H1 (cell line): ENCODE data around the gene LIMS1. TPM values are rescaled to one million over a fixed set of nuclear protein-coding genes. Genes with fewer than 3 reads are reported as not detected.

Experiments
- CTCF ChIA-PET: fragments of 300-600 bp; sonication (Branson Sonifier 250); formaldehyde crosslinking; loops from one replicate; lab custom pipeline; 2021; ENCODE audit not compliant: partially characterized antibody; lab: Charles Lee
- POLR2A ChIA-PET: fragments of 300-600 bp; sonication (Branson Sonifier 250); formaldehyde crosslinking; loops from one replicate; lab custom pipeline; 2021; ENCODE audit warnings: inconsistent platforms; ENCODE audit not compliant: partially characterized antibody; lab: Charles Lee
- DNase-seq, 2 experiments: peaks; one replicate each; pipeline versions ENCODE4 v3.0.0 to v3.0.0-alpha.2; 2010 to 2022; ENCODE audit warnings: low spot score in 2 of 2, low read depth in 1 of 2, mixed read lengths in 1 of 2
- FAIRE-seq: peaks from 2 replicates; lab custom pipeline; 2011; peaks lifted over from hg19 to GRCh38; lab: Jason Lieb, UNC
- H2AFZ ChIP-seq: 2 replicates; pipeline ENCODE4 v1.8.1; 2012; ENCODE audit warnings: low read length, inconsistent platforms
- H2AK5ac ChIP-seq: 2 replicates; pipeline ENCODE4 v1.6.1; 2013; ENCODE audit warnings: low read depth, low read length
- H2BK120ac ChIP-seq: replicated peaks from 2 replicates; pipeline ENCODE3; 2013; ENCODE audit warnings: low read depth, low read length, inconsistent platforms
- H2BK12ac ChIP-seq: 2 replicates; pipeline ENCODE4 v1.6.1; 2013; ENCODE audit warnings: low read depth, low read length
- H2BK15ac ChIP-seq: 2 replicates; pipeline ENCODE4 v1.6.1; 2013; ENCODE audit warnings: low read length
- H2BK20ac ChIP-seq: 2 replicates; pipeline ENCODE4 v1.6.1; 2013; ENCODE audit warnings: low read length
- H2BK5ac ChIP-seq: 2 replicates; pipeline ENCODE4 v1.6.1; 2013; ENCODE audit warnings: low read depth, low read length
- H3K14ac ChIP-seq: 2 replicates; pipeline ENCODE4 v1.6.1; 2013; ENCODE audit warnings: inconsistent platforms; ENCODE audit not compliant: insufficient read length
- H3K18ac ChIP-seq: 2 replicates; pipeline ENCODE4 v1.6.1; 2013; ENCODE audit warnings: low read length; ENCODE audit errors: extremely low read depth
- H3K23ac ChIP-seq: 2 replicates; pipeline ENCODE4 v1.6.1; 2013; ENCODE audit warnings: inconsistent platforms; ENCODE audit not compliant: insufficient read length
- H3K23me2 ChIP-seq: 2 replicates; pipeline ENCODE4 v1.6.1; 2013; ENCODE audit warnings: low read depth, low read length
- H3K27ac ChIP-seq: 2 replicates; pipeline ENCODE4 v1.6.1; 2011; ENCODE audit warnings: low read depth, low read length, inconsistent platforms
- H3K27me3 ChIP-seq, 4 experiments: replicated peaks in 1 of 4; 1 replicate in 1 of 4; 2 replicates in 3 of 4; pipeline versions ENCODE4 v1.6.1 to v1.8.1; 2011 to 2013; ENCODE audit warnings: low read length in 3 of 4, mild to moderate bottlenecking in 3 of 4, inconsistent platforms in 2 of 4, mixed read lengths in 2 of 4, moderate library complexity in 1 of 4; ENCODE audit not compliant: control insufficient read depth in 3 of 4, insufficient read depth in 3 of 4; ENCODE audit errors: extremely low read depth in 1 of 4
- H3K36me3 ChIP-seq, 4 experiments: 2 replicates each; pipeline versions ENCODE4 v1.6.1 to v1.8.1; 2011 to 2013; ENCODE audit warnings: mild to moderate bottlenecking in 4 of 4, low read length in 3 of 4, moderate library complexity in 2 of 4, control low read depth in 1 of 4, inconsistent platforms in 1 of 4; ENCODE audit not compliant: insufficient read depth in 4 of 4, control insufficient read depth in 2 of 4
- H3K4ac ChIP-seq: replicated peaks from 2 replicates; pipeline ENCODE3; 2013; ENCODE audit warnings: low read length, low read depth, mixed read lengths, inconsistent platforms; ENCODE audit not compliant: insufficient read length
- H3K4me1 ChIP-seq, 4 experiments: replicated peaks in 1 of 4; 1 replicate in 1 of 4; 2 replicates in 3 of 4; pipeline versions ENCODE4 v1.6.1 to v1.8.1; 2011 to 2013; ENCODE audit warnings: low read length in 3 of 4, inconsistent platforms in 2 of 4, mixed read lengths in 1 of 4; ENCODE audit not compliant: insufficient read depth in 4 of 4, control insufficient read depth in 3 of 4
- H3K4me2 ChIP-seq, 2 experiments: 2 replicates each; pipeline versions ENCODE4 v1.6.1 to v1.8.1; 2011 to 2013; ENCODE audit warnings: low read depth in 2 of 2, low read length in 2 of 2, control low read depth in 1 of 2, inconsistent platforms in 1 of 2, mild to moderate bottlenecking in 1 of 2; ENCODE audit not compliant: insufficient read depth in 1 of 2
- H3K4me3 ChIP-seq, 4 experiments: fragments of 200-600, 300-600 bp in 1 of 4; sonication (generic), shearing (Covaris generic), sonication (Bioruptor Twin) in 1 of 4; 2 replicates each; pipeline versions ENCODE4 v1.5.1 to v1.8.1; 2011 to 2016; ENCODE audit warnings: low read length in 4 of 4, low read depth in 3 of 4, control low read depth in 2 of 4, inconsistent platforms in 2 of 4, mild to moderate bottlenecking in 2 of 4, mixed read lengths in 1 of 4, moderate library complexity in 1 of 4; ENCODE audit not compliant: insufficient read depth in 2 of 4; ENCODE audit errors: extremely low read depth in 1 of 4
- H3K56ac ChIP-seq: replicated peaks from 2 replicates; pipeline ENCODE3; 2013; ENCODE audit warnings: low read depth, mild to moderate bottlenecking, mixed read lengths, low read length, inconsistent platforms; ENCODE audit not compliant: insufficient read length
- H3K79me1 ChIP-seq: 2 replicates; pipeline ENCODE4 v1.6.1; 2013; ENCODE audit warnings: low read depth, low read length, control low read depth
- H3K79me2 ChIP-seq, 2 experiments: 2 replicates each; pipeline versions ENCODE4 v1.6.1 to v1.8.1; 2012 to 2013; ENCODE audit warnings: low read length in 2 of 2, mild to moderate bottlenecking in 2 of 2, inconsistent platforms in 1 of 2; ENCODE audit not compliant: insufficient read depth in 2 of 2, control insufficient read depth in 1 of 2
- H3K9ac ChIP-seq, 4 experiments: replicated peaks in 1 of 4; 1 replicate in 1 of 4; 2 replicates in 3 of 4; pipeline versions ENCODE4 v1.6.1 to v1.8.1; 2011 to 2013; ENCODE audit warnings: low read depth in 3 of 4, low read length in 3 of 4, control low read depth in 2 of 4, mild to moderate bottlenecking in 2 of 4, moderate library complexity in 2 of 4, inconsistent platforms in 1 of 4; ENCODE audit errors: extremely low read depth in 1 of 4
- H3K9me3 ChIP-seq, 2 experiments: 2 replicates each; pipeline versions ENCODE4 v1.6.1 to v1.8.1; 2012 to 2013; ENCODE audit warnings: mild to moderate bottlenecking in 2 of 2, moderate library complexity in 2 of 2, control low read depth in 1 of 2, inconsistent platforms in 1 of 2, low read depth in 1 of 2, low read length in 1 of 2, mixed read lengths in 1 of 2; ENCODE audit not compliant: insufficient read depth in 2 of 2
- H4K20me1 ChIP-seq, 2 experiments: replicated peaks in 1 of 2; 2 replicates each; pipeline versions ENCODE3 to v1.8.1; 2011 to 2013; ENCODE audit warnings: inconsistent platforms in 2 of 2, low read length in 2 of 2, mild to moderate bottlenecking in 1 of 2; ENCODE audit not compliant: insufficient read depth in 2 of 2, control insufficient read depth in 1 of 2
- H4K5ac ChIP-seq: 2 replicates; pipeline ENCODE4 v1.6.1; 2013; ENCODE audit warnings: low read length, low read depth, mixed read lengths, inconsistent platforms; ENCODE audit not compliant: insufficient read length
- H4K8ac ChIP-seq: 2 replicates; pipeline ENCODE4 v1.8.0; 2013; ENCODE audit warnings: mild to moderate bottlenecking, moderate library complexity, low read length, inconsistent platforms; ENCODE audit not compliant: insufficient read depth; ENCODE audit errors: extremely low read depth
- H4K91ac ChIP-seq: replicated peaks from 2 replicates; pipeline ENCODE3; 2013; ENCODE audit warnings: low read length, mixed read lengths, inconsistent platforms; ENCODE audit not compliant: insufficient read length
- CBX8 ChIP-seq: fragments of 300-800, 300-1000 bp; sonication (generic); IDR thresholded peaks from 2 replicates; pipeline ENCODE4 v1.7.1; 2016; ENCODE audit warnings: low read depth, low read length, borderline replicate concordance
- CHD2 ChIP-seq: IDR thresholded peaks from 2 replicates; pipeline ENCODE4 v1.6.1; 2012; ENCODE audit warnings: low read length, improper control_type of control experiment
- EGR1 ChIP-seq: IDR thresholded peaks from 2 replicates; pipeline ENCODE4 v1.6.1; 2011; ENCODE audit warnings: low read depth, low read length, borderline replicate concordance
- FOSL1 ChIP-seq: IDR thresholded peaks from 2 replicates; pipeline ENCODE4 v1.6.1; 2011; ENCODE audit warnings: mild to moderate bottlenecking, low read depth, low read length, moderate library complexity; ENCODE audit not compliant: insufficient read depth
- KDM4A ChIP-seq: IDR thresholded peaks from one replicate; pipeline ENCODE4 v1.7.1; 2012; ENCODE audit warnings: low read depth, mild to moderate bottlenecking, moderate library complexity, low read length, inconsistent platforms; ENCODE audit not compliant: severe bottlenecking
- NRF1 ChIP-seq: IDR thresholded peaks from 2 replicates; pipeline ENCODE4 v1.6.1; 2011; ENCODE audit warnings: mild to moderate bottlenecking, low read depth, low read length, improper control_type of control experiment
- RNF2 ChIP-seq: fragments of 200-900, 300-1000 bp; sonication (generic); IDR thresholded peaks from 2 replicates; pipeline ENCODE4 v1.7.1; 2016; ENCODE audit warnings: borderline replicate concordance, low read depth, mild to moderate bottlenecking, antibody characterized with exemption, low read length; ENCODE audit not compliant: poor library complexity, severe bottlenecking; ENCODE audit errors: missing control alignments
- SAP30 ChIP-seq: fragments of 300-600 bp; sonication (generic); IDR thresholded peaks from 2 replicates; pipeline ENCODE4 v1.7.1; 2012; ENCODE audit warnings: low read length, moderate library complexity, mild to moderate bottlenecking, inconsistent platforms; ENCODE audit not compliant: insufficient read depth, insufficient replicate concordance
- SRF ChIP-seq: IDR thresholded peaks from 2 replicates; pipeline ENCODE4 v1.6.1; 2011; ENCODE audit warnings: mild to moderate bottlenecking, low read depth, low read length, moderate library complexity
- TBP ChIP-seq: IDR thresholded peaks from 2 replicates; pipeline ENCODE4 v1.6.1; 2011; ENCODE audit warnings: low read depth, low read length, improper control_type of control experiment
- USF2 ChIP-seq: IDR thresholded peaks from 2 replicates; pipeline ENCODE4 v1.6.1; 2011; ENCODE audit warnings: low read length, improper control_type of control experiment
- WGBS, 2 experiments: shearing (Covaris generic) in 1 of 2; methylation state at CpG; one replicate each; pipeline versions ENCODE4 v1.1.6 to v1.1.7; 2013 to 2015; ENCODE audit warnings: low lambda C conversion rate in 2 of 2, mixed read lengths in 2 of 2, inconsistent platforms in 1 of 2, low coverage in 1 of 2, missing lambda C conversion rate in 1 of 2; ENCODE audit not compliant: insufficient replicate concordance in 2 of 2, insufficient coverage in 1 of 2, insufficient read length in 1 of 2; ENCODE audit errors: extremely low coverage in 1 of 2, missing lambda C conversion rate in 1 of 2; 5-methylcytosine and 5-hydroxymethylcytosine counted together
- polyA plus RNA-seq, 7 experiments: library from polyadenylated mRNA; depleted of rRNA in 3 of 7; stranded (reverse) in 5 of 7; unstranded in 2 of 7; fragments of >200 nt in 5 of 7; fragments of 200-250 nt in 2 of 7; gene quantifications; 1 replicate in 5 of 7; 2 replicates in 1 of 7; 4 replicates in 1 of 7; pipeline versions ENCODE4 v1.2.1 to v1.2.3, GENCODE V29; 2011 to 2013; ENCODE audit warnings: missing spikeins in 2 of 7, mixed read lengths in 2 of 7
- total RNA-seq: library from RNA; stranded (reverse); fragmentation: NEBNext Ultra II Directional; extraction: Animal tissue kit (Norgen Biotek cat#: 25700); gene quantifications from 2 replicates; pipeline ENCODE4 v1.2.1, GENCODE V29; 2021

The LIMS1 gene
- total and polyA plus RNA-seq, 2 of the 8 experiments (the other 6 are each of a cell fraction or from before 2014, with no cell fraction given), result 24.1 to 36.7 TPM

GRCh38 chr2:108552566-108552965 lies 18.3 kb downstream of the LIMS1 start:
- ChIA-PET CTCF (no interaction called here), POLR2A (interaction anchor here (0.9 kb wide), 1 partner anchor 17 kb away, joined by 3 read pairs; no protein-coding TSS in a partner anchor)
- H4K91ac ChIP-seq, result no peak overlapping the region
- H3K23ac ChIP-seq, result no peak overlapping the region
- H2BK120ac ChIP-seq, result no peak overlapping the region
- no peaks in the 10 kb centered on the region for H3K36me3 ChIP-seq
- H3K79me1 ChIP-seq, result no peaks in the 10 kb centered on the region; the same call in none of the 2 replicates
- no peak overlapping the region for H3K4ac ChIP-seq
- H2AFZ ChIP-seq, result no peak overlapping the region
- H4K5ac ChIP-seq, result no peak overlapping the region
- peaks cover 0 to 37% of the 10 kb centered on the region in 2 experiments; a peak in 3 of 4 replicates for H3K79me2 ChIP-seq
- 91% methylated on average over 2 of the region's 2 CpGs; no CpG with 5 or more reads in 1 of the 2 experiments for WGBS, 2 experiments
- H3K56ac ChIP-seq, result no peak overlapping the region
- FAIRE-seq, result no peak
- H2BK5ac ChIP-seq, result no peak overlapping the region
- no peak overlapping the region for H2BK12ac ChIP-seq
- H4K20me1 ChIP-seq, result no peaks in the 10 kb centered on the region
- H3K27me3 ChIP-seq, result no peaks in the 10 kb centered on the region
- H3K18ac ChIP-seq, result no peak overlapping the region
- no peak overlapping the region for H2BK15ac ChIP-seq
- H3K4me1 ChIP-seq, result no peaks in the 10 kb centered on the region
- no peak overlapping the region for H2AK5ac ChIP-seq
- no peak overlapping the region for H2BK20ac ChIP-seq
- H3K23me2 ChIP-seq, result no peaks in the 10 kb centered on the region
- no peak for DNase-seq
- no peak overlapping the region for H3K27ac ChIP-seq
- H3K9me3 ChIP-seq, result no peaks in the 10 kb centered on the region
- H3K4me2 ChIP-seq, result no peak overlapping the region
- no peak overlapping the region for H3K14ac ChIP-seq
- no peak overlapping the region for H3K4me3 ChIP-seq
- H3K9ac ChIP-seq, result no peak overlapping the region
- no peak overlapping the region for H4K8ac ChIP-seq
- TF ChIP-seq SRF (no peak), TBP (no peak), CBX8 (no peak), CHD2 (no peak), NRF1 (no peak), KDM4A (no peak), FOSL1 (no peak), USF2 (no peak), RNF2 (no peak), EGR1 (no peak), SAP30 (no peak)
